MCF 10A (cell line): ENCODE measurements around the gene SNX7. TPM values are rescaled to one million over a fixed set of nuclear protein-coding genes. Genes with fewer than 3 reads are reported as not detected.
A peak's percentile ranks its signal among the peaks of the same experiment; 100 is the strongest.

ENCODE experiments used
- BruUV-seq: library from RNA; stranded (reverse); fragments of 400-500 nt; replicated peaks from 2 replicates; lab custom pipeline; 2021; lab: Mats Ljungman, UMichigan
- CTCF ChIA-PET: fragments of 300-600 bp; sonication (Branson Sonifier 250); formaldehyde crosslinking; extraction: SDS; loops from one replicate; lab custom pipeline; 2021; ENCODE audit warnings: antibody characterized with exemption, inconsistent platforms; lab: Yijun Ruan, JAX
- POLR2A ChIA-PET: fragments of 300-600, 350-650 bp; sonication (Branson Sonifier 250); formaldehyde crosslinking; extraction: SDS; loops from one replicate; lab custom pipeline; 2020; ENCODE audit warnings: antibody characterized with exemption, inconsistent platforms; lab: Yijun Ruan, JAX
- DNase-seq: peaks from one replicate; pipeline ENCODE4 v3.0.0-alpha.2; 2018; ENCODE audit not compliant: unreplicated experiment
- H3K27ac Mint-ChIP-seq: one replicate; pipeline ENCODE4 v1.8.0; 2022; ENCODE audit warnings: mild to moderate bottlenecking, low read depth, mixed read lengths; ENCODE audit not compliant: unreplicated experiment
- H3K27me3 Mint-ChIP-seq: one replicate; pipeline ENCODE4 v1.8.0; 2022; ENCODE audit warnings: mixed read lengths; ENCODE audit not compliant: insufficient read depth, unreplicated experiment
- H3K36me3 Mint-ChIP-seq: one replicate; pipeline ENCODE4 v1.8.0; 2022; ENCODE audit warnings: mild to moderate bottlenecking, moderate library complexity, mixed read lengths; ENCODE audit not compliant: insufficient read depth, unreplicated experiment
- H3K4me1 Mint-ChIP-seq: one replicate; pipeline ENCODE4 v1.8.0; 2022; ENCODE audit warnings: mixed read lengths; ENCODE audit not compliant: insufficient read depth, unreplicated experiment
- H3K4me3 Mint-ChIP-seq: one replicate; pipeline ENCODE4 v1.8.0; 2022; ENCODE audit warnings: mild to moderate bottlenecking, moderate library complexity, mixed read lengths; ENCODE audit not compliant: unreplicated experiment
- H3K9me3 Mint-ChIP-seq: one replicate; pipeline ENCODE4 v1.8.0; 2022; ENCODE audit warnings: mixed read lengths; ENCODE audit not compliant: unreplicated experiment
- CTCF ChIP-seq: fragments of 200-600 bp; IDR thresholded peaks from one replicate; pipeline ENCODE4 v1.8.0; 2022; ENCODE audit warnings: antibody characterized with exemption, mild to moderate bottlenecking; ENCODE audit not compliant: unreplicated experiment
- intact Hi-C: fragments of 100-400 bp; cut with micrococcal nuclease; formaldehyde crosslinking; loops from 2 replicates; pipeline ENCODE4 v1.14.1; 2022
- total RNA-seq: library from RNA; stranded (reverse); gene quantifications from 2 replicates; pipeline ENCODE4 v1.2.3, GENCODE V29; 2022

SNX7 gene
- total RNA-seq, 1 experiment from 2014 or later: 24.2 TPM

- H3K36me3 Mint-ChIP-seq: no peaks in the 10 kb centered on the region
- BruUV-seq: no TSS peak
- no peaks in the 10 kb centered on the region for H3K27me3 Mint-ChIP-seq
- no peak overlapping the region for H3K27ac Mint-ChIP-seq
- POLR2A ChIA-PET: no interaction called here
- intact Hi-C loops: no loop called here
- CTCF ChIA-PET: interaction anchor here (0.6 kb wide), 1 partner anchor 126 kb away, joined by 3 read pairs; no protein-coding TSS in a partner anchor
- DNase-seq: no peak
- no peaks in the 10 kb centered on the region for H3K4me1 Mint-ChIP-seq
- TF ChIP-seq CTCF: no peak
- H3K4me3 Mint-ChIP-seq: no peak overlapping the region
- H3K9me3 Mint-ChIP-seq: peaks cover 18% of the 10 kb centered on the region
These were observed 17.0 kb upstream of the SNX7 start for GRCh38 chr1:98644510-98644909.

- TF ChIP-seq CTCF: no peak
- BruUV-seq: no TSS peak
- Mint-ChIP-seq H3K9me3 (no peaks in the 10 kb centered on the region), H3K36me3 (no peaks in the 10 kb centered on the region), H3K4me3 (no peak overlapping the region), H3K27ac (no peak overlapping the region), H3K4me1 (no peaks in the 10 kb centered on the region), H3K27me3 (no peaks in the 10 kb centered on the region)
- no peak for DNase-seq
- intact Hi-C loops: no loop called here
- ChIA-PET POLR2A (interaction anchor here (0.6 to 1.1 kb wide), 3 partner anchors 10 to 14 kb away, joined by 3 to 4 read pairs (median 4); no protein-coding TSS in a partner anchor), CTCF (interaction anchor here (0.7 kb wide), 1 partner anchor 183 kb away, joined by 3 read pairs; no protein-coding TSS in a partner anchor)
These were observed 10.3 kb upstream of the SNX7 start for GRCh38 chr1:98651116-98651632.

DNA sequence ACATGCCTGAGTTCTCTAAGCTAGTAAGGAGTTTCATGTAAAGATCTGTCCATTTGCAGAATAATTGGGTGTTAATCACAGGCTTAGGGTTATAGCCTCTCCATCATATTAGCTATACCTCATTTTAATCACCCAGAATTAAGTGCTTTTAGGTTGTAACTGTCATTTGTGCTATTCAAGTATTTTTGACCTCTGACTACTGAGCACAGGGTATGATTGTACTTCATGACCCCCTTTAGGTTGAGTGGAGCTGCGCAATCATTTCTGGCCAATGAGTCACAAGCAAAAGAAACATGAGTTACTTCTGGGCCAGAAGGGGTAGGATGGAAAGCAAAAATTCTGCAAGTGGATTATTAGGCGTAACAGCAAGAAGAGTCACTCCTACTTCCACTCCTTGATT is 8.4 kb upstream of the SNX7 start:
- ChIA-PET CTCF (no interaction called here), POLR2A (interaction anchor here (0.7 kb wide), 1 partner anchor 65 kb away, joined by 3 read pairs; no protein-coding TSS in a partner anchor)
- intact Hi-C loops: no loop called here
- no TSS peak for BruUV-seq
- Mint-ChIP-seq H3K27ac (no peak overlapping the region), H3K27me3 (no peaks in the 10 kb centered on the region), H3K4me1 (no peaks in the 10 kb centered on the region), H3K36me3 (no peaks in the 10 kb centered on the region), H3K4me3 (no peak overlapping the region), H3K9me3 (no peaks in the 10 kb centered on the region)
- TF ChIP-seq CTCF: no peak
- peak; percentile 25 for DNase-seq

DNA sequence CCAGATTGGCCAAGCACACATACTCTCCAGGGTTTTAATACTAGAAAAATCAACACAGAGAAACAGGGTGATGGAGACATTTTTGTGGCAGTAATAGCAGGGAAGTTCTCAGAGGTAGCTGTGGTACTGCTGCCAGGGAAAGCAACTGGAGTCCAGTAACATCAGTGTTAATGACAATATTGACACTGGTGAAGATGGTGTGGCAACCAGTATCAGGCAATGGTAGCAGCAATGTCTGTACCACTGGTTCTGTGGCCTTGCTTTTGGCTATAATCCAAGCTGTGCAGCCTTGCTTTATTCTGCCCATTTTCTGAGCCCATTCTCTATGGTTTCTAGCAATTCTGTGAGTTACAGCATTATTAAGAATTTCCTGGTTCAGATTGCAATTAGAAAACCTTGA is 1.6 kb upstream of the SNX7 start:
- no peak for DNase-seq
- Mint-ChIP-seq H3K4me3 (no peak overlapping the region), H3K36me3 (peaks cover 7% of the 10 kb centered on the region), H3K27me3 (no peaks in the 10 kb centered on the region), H3K4me1 (peaks cover 22% of the 10 kb centered on the region), H3K27ac (no peak overlapping the region), H3K9me3 (no peaks in the 10 kb centered on the region)
- no TSS peak for BruUV-seq
- TF ChIP-seq CTCF: no peak
- intact Hi-C loops: no loop called here
- POLR2A ChIA-PET: interaction anchor here (0.5 kb wide), 1 partner anchor 1029 kb away, joined by 5 read pairs; no protein-coding TSS in a partner anchor
- CTCF ChIA-PET: no interaction called here
